Vagina (tissue), 2 donors: ENCODE results near the gene ADARB1. TPM values are rescaled to one million over a fixed set of nuclear protein-coding genes. Genes with fewer than 3 reads are reported as not detected.

Source experiments
- DNase-seq, 2 donors: peaks; one replicate each; pipeline ENCODE4 v3.0.0-alpha.2; 2017; ENCODE audit errors: extremely low spot score in 2 of 2
- H3K27ac ChIP-seq: fragments of 200-600 bp; sonication (generic); one replicate; pipeline ENCODE4 v1.5.1; 2019
- H3K27me3 ChIP-seq: fragments of 200-600 bp; sonication (generic); one replicate; pipeline ENCODE4 v1.5.1; 2019
- H3K36me3 ChIP-seq, 2 donors: fragments of 200-600 bp; sonication (generic); one replicate each; pipeline ENCODE4 v1.5.1; 2017 to 2019
- H3K4me1 ChIP-seq: fragments of 200-600 bp; sonication (generic); one replicate; pipeline ENCODE4 v1.5.1; 2019
- H3K4me3 ChIP-seq, 2 donors: fragments of 200-600 bp; sonication (generic); 1 replicate in 1 of 2; 2 replicates in 1 of 2; pipeline ENCODE4 v1.5.1; 2016 to 2019
- H3K9me3 ChIP-seq: fragments of 200-600 bp; sonication (generic); one replicate; pipeline ENCODE4 v1.5.1; 2019
- CTCF ChIP-seq, 3 experiments: fragments of 450-650 bp in 2 of 3; fragments of 200-600 bp in 1 of 3; sonication (generic) in 1 of 3; IDR thresholded peaks; one replicate each; pipeline ENCODE4 v1.5.1; 2017 to 2019; ENCODE audit warnings: antibody characterized with exemption in 3 of 3, mild to moderate bottlenecking in 2 of 3, moderate library complexity in 2 of 3
- POLR2A ChIP-seq, 2 donors: fragments of 450-650 bp; IDR thresholded peaks; one replicate each; pipeline ENCODE4 v1.6.1; 2017; ENCODE audit warnings: antibody characterized with exemption in 2 of 2, mild to moderate bottlenecking in 2 of 2, moderate library complexity in 2 of 2
- POLR2AphosphoS5 ChIP-seq, 2 donors: sonication (generic); formaldehyde crosslinking; IDR thresholded peaks; one replicate each; pipeline ENCODE4 v1.9.0; 2017; ENCODE audit warnings: antibody characterized with exemption in 2 of 2, mild to moderate bottlenecking in 2 of 2, low read depth in 1 of 2; ENCODE audit not compliant: insufficient read depth in 1 of 2
- intact Hi-C: fragments of 100-400 bp; cut with DNase I; formaldehyde crosslinking; loops from one replicate; pipeline ENCODE4 v1.15.1; 2023
- total RNA-seq: library from RNA; depleted of rRNA; stranded (reverse); fragments of >200 nt; gene quantifications from one replicate; pipeline ENCODE4 v1.2.3, GENCODE V29; 2016

The ADARB1 gene
- total RNA-seq, 1 donor from 2014 or later = 19.6 TPM

GRCh38 chr21:45241357-45241756, 167.0 kb downstream of the ADARB1 start:
- H3K27ac ChIP-seq = no peak overlapping the region
- no peak overlapping the region for H3K4me3 ChIP-seq
- H3K9me3 ChIP-seq = no peaks in the 10 kb centered on the region
- peak in 1 of 2 donors; percentile 78 for DNase-seq
- TF ChIP-seq CTCF (IDR thresholded peaks at IDR 0.05) (no peak), POLR2A (IDR thresholded peaks at IDR 0.05) (no peak), POLR2AphosphoS5 (IDR thresholded peaks at IDR 0.05; ENCODE audit: insufficient read depth in 1 of 2, low read depth in 1 of 2) (no peak)
- no peaks in the 10 kb centered on the region for H3K36me3 ChIP-seq
- no peaks in the 10 kb centered on the region for H3K4me1 ChIP-seq
- H3K27me3 ChIP-seq = no peaks in the 10 kb centered on the region
- intact Hi-C loops = no loop called here

GRCh38 chr21:45243603-45244002, 169.2 kb downstream of the ADARB1 start:
- H3K4me3 ChIP-seq = no peak overlapping the region
- DNase-seq = no peak
- intact Hi-C loops = no loop called here
- no peaks in the 10 kb centered on the region for H3K9me3 ChIP-seq
- TF ChIP-seq POLR2AphosphoS5 (IDR thresholded peaks at IDR 0.05; ENCODE audit: insufficient read depth in 1 of 2, low read depth in 1 of 2) = no peak
- no peak for TF ChIP-seq CTCF (IDR thresholded peaks at IDR 0.05)
- no peak for TF ChIP-seq POLR2A (IDR thresholded peaks at IDR 0.05)
- no peaks in the 10 kb centered on the region for H3K4me1 ChIP-seq
- no peaks in the 10 kb centered on the region for H3K27me3 ChIP-seq
- no peak overlapping the region for H3K27ac ChIP-seq
- H3K36me3 ChIP-seq = no peaks in the 10 kb centered on the region

GRCh38 chr21:45244799-45245340, 170.5 kb downstream of the ADARB1 start:
- Histone ChIP-seq H3K36me3 (no peaks in the 10 kb centered on the region), H3K27me3 (no peaks in the 10 kb centered on the region), H3K27ac (no peak overlapping the region), H3K4me3 (no peak overlapping the region), H3K9me3 (no peaks in the 10 kb centered on the region), H3K4me1 (no peaks in the 10 kb centered on the region)
- DNase-seq = peak in 1 of 2 donors; percentile 60
- TF ChIP-seq POLR2A (IDR thresholded peaks at IDR 0.05) (no peak), CTCF (IDR thresholded peaks at IDR 0.05) (no peak), POLR2AphosphoS5 (IDR thresholded peaks at IDR 0.05; ENCODE audit: insufficient read depth in 1 of 2, low read depth in 1 of 2) (no peak)
- intact Hi-C loops = no loop called here

- Histone ChIP-seq H3K4me3 (no peak overlapping the region), H3K9me3 (no peaks in the 10 kb centered on the region), H3K27ac (no peak overlapping the region), H3K27me3 (no peaks in the 10 kb centered on the region), H3K4me1 (no peaks in the 10 kb centered on the region), H3K36me3 (no peaks in the 10 kb centered on the region)
- intact Hi-C loops = no loop called here
- TF ChIP-seq POLR2AphosphoS5 (IDR thresholded peaks at IDR 0.05; ENCODE audit: insufficient read depth in 1 of 2, low read depth in 1 of 2) (no peak), CTCF (IDR thresholded peaks at IDR 0.05) (no peak), POLR2A (IDR thresholded peaks at IDR 0.05) (no peak)
- peak in 1 of 2 donors; percentile 62 for DNase-seq
These were observed 172.3 kb downstream of the ADARB1 start for GRCh38 chr21:45246386-45247320.
